ENCODE measurements around the gene RAB44.

Gene RAB44

DNA sequence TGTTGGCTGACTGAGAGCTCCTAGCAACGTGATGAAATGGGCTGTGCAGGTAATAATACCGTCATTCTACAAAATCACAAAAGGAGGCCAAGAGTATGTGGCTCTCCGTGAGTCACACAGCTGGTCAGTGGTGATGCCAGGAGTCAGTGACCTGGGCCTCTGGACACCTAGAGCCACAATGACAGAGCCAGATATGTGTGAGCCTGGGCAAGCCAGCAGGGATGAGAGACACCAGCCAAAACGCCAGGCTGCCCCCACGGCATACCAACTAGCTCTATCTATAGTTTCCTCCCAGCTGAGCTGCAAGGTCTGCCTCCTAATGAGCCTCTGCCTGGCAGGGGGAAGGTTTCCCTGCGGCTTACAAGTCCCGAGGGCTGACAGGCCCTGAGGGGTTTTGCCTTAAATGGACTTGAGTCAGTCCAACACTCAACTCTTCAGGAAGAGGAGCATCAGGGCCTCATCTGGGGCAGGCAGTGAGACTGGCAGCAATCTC lies 71.6 kb downstream of the RAB44 start:
- WGBS, 2 experiments, result 47 to 51% methylated on average over 7 of the region's 7 CpGs
- H3K27me3 ChIP-seq (ENCODE audit: control insufficient read depth, insufficient read depth, low read length, poor library complexity, severe bottlenecking), result no peaks in the 10 kb centered on the region
- no peak overlapping the region for H3K27ac ChIP-seq (ENCODE audit: insufficient read depth, low read depth, low read length, poor library complexity, severe bottlenecking)

DNA sequence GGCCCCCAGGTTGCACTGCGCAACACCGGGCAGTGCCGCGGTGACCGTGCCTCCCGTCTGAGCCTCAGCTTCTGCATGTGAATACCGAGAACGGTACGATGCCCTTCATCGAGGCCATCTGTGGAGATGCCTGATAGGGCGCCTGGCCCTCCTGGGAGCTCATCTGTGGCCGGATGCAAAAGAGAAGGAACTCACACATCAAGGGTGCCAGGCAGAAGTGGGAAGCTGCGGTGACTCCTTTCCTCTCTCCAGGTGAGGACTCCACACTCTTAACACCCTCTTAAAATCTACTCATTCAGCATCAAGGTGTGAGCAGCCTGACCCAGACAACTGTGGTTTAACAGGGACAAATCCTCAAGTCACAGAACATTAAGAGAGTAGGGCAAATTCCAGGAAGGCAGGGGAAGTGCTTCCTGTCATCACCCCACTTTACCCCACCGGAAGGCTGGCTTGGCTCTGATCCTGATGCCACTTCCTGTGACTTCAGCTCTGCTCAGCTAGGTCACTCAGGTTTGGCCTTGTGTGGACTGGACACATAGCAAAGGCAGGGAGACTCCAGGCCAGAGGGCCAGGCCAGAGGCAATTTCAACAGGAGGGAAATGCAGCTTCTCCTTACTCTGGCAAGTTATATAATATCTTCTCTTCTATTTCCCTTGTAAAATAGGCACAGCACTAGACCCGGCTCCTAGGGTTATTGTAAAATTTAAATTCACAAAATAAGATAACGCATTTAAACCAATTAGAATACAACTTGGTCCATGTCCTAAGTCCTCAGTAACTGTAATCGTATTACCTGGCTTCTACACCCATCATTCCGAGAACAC lies 72.3 kb downstream of the RAB44 start:
- Histone ChIP-seq H3K9me3 (ENCODE audit: control insufficient read depth, low read length) (no peaks in the 10 kb centered on the region), H3K4me1 (ENCODE audit: control insufficient read depth, insufficient read depth, low read length) (peaks cover 28% of the 10 kb centered on the region), H3K4me3 (ENCODE audit: insufficient read depth, low read depth, low read length) (no peak overlapping the region), H3K36me3 (ENCODE audit: control insufficient read depth, insufficient read depth, low read length) (no peaks in the 10 kb centered on the region), H3K27ac (ENCODE audit: insufficient read depth, low read depth, low read length, poor library complexity, severe bottlenecking) (no peak overlapping the region), H3K27me3 (ENCODE audit: control insufficient read depth, insufficient read depth, low read length, poor library complexity, severe bottlenecking) (no peaks in the 10 kb centered on the region)
- 84% methylated on average over 18 of the region's 18 CpGs for WGBS, 2 experiments

More for the DNA sequence above, 71.6 kb downstream of the RAB44 start:
- Histone ChIP-seq H3K36me3 (ENCODE audit: control insufficient read depth, insufficient read depth, low read length) (no peaks in the 10 kb centered on the region), H3K4me1 (ENCODE audit: control insufficient read depth, insufficient read depth, low read length) (peaks cover 28% of the 10 kb centered on the region), H3K9me3 (ENCODE audit: control insufficient read depth, low read length) (no peaks in the 10 kb centered on the region), H3K4me3 (ENCODE audit: insufficient read depth, low read depth, low read length) (no peak overlapping the region)

- 92 to 94% methylated on average over 2 of the region's 2 CpGs for WGBS, 2 experiments
- no peaks in the 10 kb centered on the region for H3K27me3 ChIP-seq (ENCODE audit: control insufficient read depth, insufficient read depth, low read length, poor library complexity, severe bottlenecking)
Measured at GRCh38 chr6:36771145-36771544, 73.5 kb downstream of the RAB44 start.

GRCh38 chr6:36772397-36772796 lies 74.8 kb downstream of the RAB44 start:
- no peaks in the 10 kb centered on the region for H3K36me3 ChIP-seq (ENCODE audit: control insufficient read depth, insufficient read depth, low read length)
- H3K9me3 ChIP-seq (ENCODE audit: control insufficient read depth, low read length), result no peaks in the 10 kb centered on the region
- WGBS, 2 experiments, result 61 to 63% methylated on average over 8 of the region's 8 CpGs
- peaks cover 30% of the 10 kb centered on the region for H3K4me1 ChIP-seq (ENCODE audit: control insufficient read depth, insufficient read depth, low read length)
- no peak overlapping the region for H3K27ac ChIP-seq (ENCODE audit: insufficient read depth, low read depth, low read length, poor library complexity, severe bottlenecking)
- peaks cover 10% of the 10 kb centered on the region for H3K27me3 ChIP-seq (ENCODE audit: control insufficient read depth, insufficient read depth, low read length, poor library complexity, severe bottlenecking)
- H3K4me3 ChIP-seq (ENCODE audit: insufficient read depth, low read depth, low read length), result no peak overlapping the region

More at GRCh38 chr6:36771145-36771544, 73.5 kb downstream of the RAB44 start:
- Histone ChIP-seq H3K9me3 (ENCODE audit: control insufficient read depth, low read length) (no peaks in the 10 kb centered on the region), H3K4me3 (ENCODE audit: insufficient read depth, low read depth, low read length) (no peak overlapping the region), H3K4me1 (ENCODE audit: control insufficient read depth, insufficient read depth, low read length) (peaks cover 22% of the 10 kb centered on the region), H3K27ac (ENCODE audit: insufficient read depth, low read depth, low read length, poor library complexity, severe bottlenecking) (no peak overlapping the region), H3K36me3 (ENCODE audit: control insufficient read depth, insufficient read depth, low read length) (no peaks in the 10 kb centered on the region)

GRCh38 chr6:36774331-36774730 lies 76.7 kb downstream of the RAB44 start:
- H3K9me3 ChIP-seq (ENCODE audit: control insufficient read depth, low read length), result no peaks in the 10 kb centered on the region

DNA sequence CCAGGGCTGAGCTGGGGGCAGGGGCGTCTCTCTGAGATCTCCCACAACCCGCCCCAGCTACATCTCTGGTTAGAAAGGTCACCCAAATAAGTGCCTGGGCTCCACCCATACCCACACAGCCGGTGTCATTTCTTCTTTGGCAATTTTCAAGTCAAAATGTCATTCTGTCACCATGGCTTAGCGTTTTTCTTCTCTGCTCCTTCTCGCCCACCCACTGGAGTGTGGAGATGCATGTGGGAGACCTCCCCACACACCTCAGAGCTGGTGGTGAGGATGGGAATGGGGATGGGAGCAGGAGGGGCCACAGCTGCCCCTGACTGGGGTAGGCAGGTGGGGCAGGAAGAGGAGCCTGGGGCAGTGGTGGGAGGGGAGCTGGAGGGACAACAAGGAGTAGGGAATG lies 78.5 kb downstream of the RAB44 start:
- 90 to 93% methylated on average over 4 to 5 of the region's 5 CpGs for WGBS, 2 experiments
- Histone ChIP-seq H3K9me3 (ENCODE audit: control insufficient read depth, low read length) (no peaks in the 10 kb centered on the region), H3K4me3 (ENCODE audit: insufficient read depth, low read depth, low read length) (no peak overlapping the region)

More at GRCh38 chr6:36774331-36774730, 76.7 kb downstream of the RAB44 start:
- WGBS, 2 experiments, result 82 to 88% methylated on average over 5 of the region's 5 CpGs
- H3K4me1 ChIP-seq (ENCODE audit: control insufficient read depth, insufficient read depth, low read length), result peaks cover 29% of the 10 kb centered on the region
- no peaks in the 10 kb centered on the region for H3K36me3 ChIP-seq (ENCODE audit: control insufficient read depth, insufficient read depth, low read length)
- H3K27ac ChIP-seq (ENCODE audit: insufficient read depth, low read depth, low read length, poor library complexity, severe bottlenecking), result no peak overlapping the region
- H3K4me3 ChIP-seq (ENCODE audit: insufficient read depth, low read depth, low read length), result no peak overlapping the region
- peaks cover 14% of the 10 kb centered on the region for H3K27me3 ChIP-seq (ENCODE audit: control insufficient read depth, insufficient read depth, low read length, poor library complexity, severe bottlenecking)

DNA sequence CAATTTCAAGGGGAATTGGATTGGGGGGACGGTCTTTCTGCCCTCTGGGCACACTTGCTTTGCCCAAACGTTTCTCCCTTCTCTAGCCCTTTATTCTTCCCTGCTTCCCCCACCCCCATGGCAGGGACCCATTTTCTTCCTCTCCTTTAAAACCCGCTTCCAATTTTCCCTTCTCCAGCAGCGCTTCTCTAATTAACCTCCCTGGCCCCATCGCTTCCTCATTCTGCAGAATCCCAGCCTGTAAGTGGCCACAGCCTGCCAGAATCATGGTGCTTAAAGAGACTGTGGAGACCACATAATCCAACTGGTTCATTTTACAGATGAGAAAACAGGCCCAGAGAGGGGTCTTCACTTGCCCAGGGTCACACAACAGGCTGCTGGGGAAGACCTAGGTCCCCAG lies 80.2 kb downstream of the RAB44 start:
- H3K27ac ChIP-seq (ENCODE audit: insufficient read depth, low read depth, low read length, poor library complexity, severe bottlenecking), result no peak overlapping the region
- peaks cover 17% of the 10 kb centered on the region for H3K4me1 ChIP-seq (ENCODE audit: control insufficient read depth, insufficient read depth, low read length)
- H3K27me3 ChIP-seq (ENCODE audit: control insufficient read depth, insufficient read depth, low read length, poor library complexity, severe bottlenecking), result peaks cover 14% of the 10 kb centered on the region
- no peaks in the 10 kb centered on the region for H3K36me3 ChIP-seq (ENCODE audit: control insufficient read depth, insufficient read depth, low read length)
- H3K9me3 ChIP-seq (ENCODE audit: control insufficient read depth, low read length), result no peaks in the 10 kb centered on the region
- H3K4me3 ChIP-seq (ENCODE audit: insufficient read depth, low read depth, low read length), result no peak overlapping the region
- WGBS, 2 experiments, result 13 to 28% methylated on average over 5 of the region's 5 CpGs

More for the DNA sequence above, 78.5 kb downstream of the RAB44 start:
- no peak overlapping the region for H3K27ac ChIP-seq (ENCODE audit: insufficient read depth, low read depth, low read length, poor library complexity, severe bottlenecking)
- peaks cover 27% of the 10 kb centered on the region for H3K4me1 ChIP-seq (ENCODE audit: control insufficient read depth, insufficient read depth, low read length)
- no peaks in the 10 kb centered on the region for H3K36me3 ChIP-seq (ENCODE audit: control insufficient read depth, insufficient read depth, low read length)
- H3K27me3 ChIP-seq (ENCODE audit: control insufficient read depth, insufficient read depth, low read length, poor library complexity, severe bottlenecking), result peaks cover 14% of the 10 kb centered on the region

GRCh38 chr6:36779227-36779626 lies 81.6 kb downstream of the RAB44 start:
- no peak overlapping the region for H3K27ac ChIP-seq (ENCODE audit: insufficient read depth, low read depth, low read length, poor library complexity, severe bottlenecking)
- H3K27me3 ChIP-seq (ENCODE audit: control insufficient read depth, insufficient read depth, low read length, poor library complexity, severe bottlenecking), result peaks cover 14% of the 10 kb centered on the region
- peaks cover 17% of the 10 kb centered on the region for H3K4me1 ChIP-seq (ENCODE audit: control insufficient read depth, insufficient read depth, low read length)
- H3K4me3 ChIP-seq (ENCODE audit: insufficient read depth, low read depth, low read length), result no peak overlapping the region
- H3K9me3 ChIP-seq (ENCODE audit: control insufficient read depth, low read length), result no peaks in the 10 kb centered on the region
- H3K36me3 ChIP-seq (ENCODE audit: control insufficient read depth, insufficient read depth, low read length), result no peaks in the 10 kb centered on the region
- WGBS, 2 experiments, result 89 to 94% methylated on average over 5 of the region's 5 CpGs

DNA sequence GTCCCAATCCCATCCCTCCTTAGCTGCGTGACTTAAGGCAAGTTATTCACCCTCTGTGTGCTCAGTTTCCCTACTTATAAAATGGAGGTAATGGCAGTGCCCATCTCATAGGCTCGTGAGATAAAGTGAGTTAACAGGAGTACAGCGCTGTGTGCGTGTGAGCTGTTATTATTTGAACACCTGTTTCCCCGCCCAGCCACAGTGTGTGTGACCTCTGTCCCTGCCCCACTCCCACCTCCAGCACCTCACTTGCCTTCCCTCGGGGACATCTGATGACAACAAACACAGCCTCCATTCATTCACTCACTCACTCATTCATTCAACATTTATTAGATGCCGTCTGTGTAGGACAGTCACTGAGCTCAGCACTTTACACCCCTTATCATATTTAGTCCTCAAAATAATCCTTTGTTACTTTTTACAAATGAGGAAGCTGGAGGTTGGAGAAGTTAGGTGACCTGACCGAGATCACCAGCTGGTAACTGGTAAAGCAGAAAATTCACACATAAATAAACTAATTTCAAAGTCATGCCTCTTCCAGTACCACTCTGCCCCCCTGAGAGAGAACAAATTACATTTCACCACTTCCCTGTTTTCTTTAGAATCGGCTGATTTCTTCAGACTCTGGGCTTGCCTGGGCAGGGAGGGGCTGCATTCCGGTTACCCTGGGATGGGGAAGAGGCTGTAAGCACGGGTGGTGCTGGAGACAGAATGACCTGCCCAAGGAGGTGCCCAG lies 83.0 kb downstream of the RAB44 start:
- Histone ChIP-seq H3K27ac (ENCODE audit: insufficient read depth, low read depth, low read length, poor library complexity, severe bottlenecking) (no peak overlapping the region), H3K36me3 (ENCODE audit: control insufficient read depth, insufficient read depth, low read length) (no peaks in the 10 kb centered on the region)
- 78 to 79% methylated on average over 11 of the region's 11 CpGs for WGBS, 2 experiments

DNA sequence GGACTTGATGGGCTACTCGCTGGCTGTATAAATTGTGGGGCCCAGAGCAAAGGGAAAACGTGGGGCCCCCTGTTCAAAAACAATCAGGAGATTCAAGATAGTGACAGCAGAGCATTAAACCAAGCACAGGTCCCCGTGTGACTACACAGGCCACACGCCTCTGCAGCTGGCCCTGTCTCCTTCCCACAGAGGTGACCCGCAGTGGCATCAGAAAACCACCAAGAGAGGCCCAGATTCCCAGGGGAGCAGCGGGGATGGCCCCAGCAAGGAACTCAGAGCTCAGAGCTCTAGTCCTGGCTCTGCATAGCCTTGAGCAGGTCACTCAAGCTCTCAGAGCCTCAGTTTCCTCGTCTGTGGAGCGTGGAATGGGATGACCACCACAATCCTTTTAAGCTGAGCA lies 84.0 kb downstream of the RAB44 start:
- 82 to 83% methylated on average over 8 of the region's 8 CpGs for WGBS, 2 experiments

More for the DNA sequence above, 83.0 kb downstream of the RAB44 start:
- Histone ChIP-seq H3K4me1 (ENCODE audit: control insufficient read depth, insufficient read depth, low read length) (peaks cover 17% of the 10 kb centered on the region), H3K9me3 (ENCODE audit: control insufficient read depth, low read length) (no peaks in the 10 kb centered on the region), H3K27me3 (ENCODE audit: control insufficient read depth, insufficient read depth, low read length, poor library complexity, severe bottlenecking) (peaks cover 14% of the 10 kb centered on the region), H3K4me3 (ENCODE audit: insufficient read depth, low read depth, low read length) (no peak overlapping the region)

More for the DNA sequence above, 84.0 kb downstream of the RAB44 start:
- Histone ChIP-seq H3K27ac (ENCODE audit: insufficient read depth, low read depth, low read length, poor library complexity, severe bottlenecking) (no peak overlapping the region), H3K4me3 (ENCODE audit: insufficient read depth, low read depth, low read length) (no peak overlapping the region), H3K4me1 (ENCODE audit: control insufficient read depth, insufficient read depth, low read length) (peaks cover 16% of the 10 kb centered on the region), H3K36me3 (ENCODE audit: control insufficient read depth, insufficient read depth, low read length) (no peaks in the 10 kb centered on the region), H3K9me3 (ENCODE audit: control insufficient read depth, low read length) (no peaks in the 10 kb centered on the region), H3K27me3 (ENCODE audit: control insufficient read depth, insufficient read depth, low read length, poor library complexity, severe bottlenecking) (peaks cover 9% of the 10 kb centered on the region)
